Left kidney (tissue), 2 donors: ENCODE results near the gene GAGE12J. TPM values are rescaled to one million over a fixed set of nuclear protein-coding genes. Genes with fewer than 3 reads are reported as not detected.
A peak's percentile ranks its signal among the peaks of the same experiment; 100 is the strongest.
"Not testable (repeated sequence)": the region's sequence is repeated elsewhere in the genome, so short reads cannot be mapped to it uniquely, and the experiment has no call there.

ENCODE experiments used
- DNase-seq: peaks from one replicate; pipeline ENCODE4 v3.0.0-alpha.2; 2013
- polyA plus RNA-seq: library from polyadenylated mRNA; unstranded; fragments of 120-200 nt; gene quantifications from one replicate; pipeline ENCODE4 v1.2.1, GENCODE V29; 2013; ENCODE audit not compliant: insufficient read length

The GAGE12J gene
- polyA plus RNA-seq, 1 donor = not detected

- DNase-seq = peak; percentile 48
These were observed 12.3 kb upstream of the GAGE12J start for GRCh38 chrX:49309401-49309981.

DNA sequence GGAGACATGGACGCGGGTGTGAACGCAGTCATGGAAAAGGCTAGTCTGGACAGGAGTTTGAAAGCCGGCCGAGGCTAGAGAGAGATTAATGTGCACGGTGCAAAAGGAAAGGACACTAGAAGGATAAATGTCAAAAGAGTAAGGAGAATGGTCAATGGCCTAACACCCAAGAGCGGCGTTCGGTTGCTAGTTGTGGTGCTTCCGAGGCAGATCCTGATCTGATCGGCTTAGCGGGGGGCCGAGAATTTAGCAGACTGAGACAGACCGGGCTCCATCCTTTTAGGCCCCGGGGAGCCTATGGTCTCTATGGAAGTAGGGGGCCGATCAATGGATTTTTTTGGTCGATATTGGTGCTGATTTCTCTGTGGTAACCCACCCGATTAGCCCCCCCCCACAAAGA, 11.5 kb upstream of the GAGE12J start:
- no peak for DNase-seq

GRCh38 chrX:49312176-49312575, 9.7 kb upstream of the GAGE12J start:
- no peak for DNase-seq

DNA sequence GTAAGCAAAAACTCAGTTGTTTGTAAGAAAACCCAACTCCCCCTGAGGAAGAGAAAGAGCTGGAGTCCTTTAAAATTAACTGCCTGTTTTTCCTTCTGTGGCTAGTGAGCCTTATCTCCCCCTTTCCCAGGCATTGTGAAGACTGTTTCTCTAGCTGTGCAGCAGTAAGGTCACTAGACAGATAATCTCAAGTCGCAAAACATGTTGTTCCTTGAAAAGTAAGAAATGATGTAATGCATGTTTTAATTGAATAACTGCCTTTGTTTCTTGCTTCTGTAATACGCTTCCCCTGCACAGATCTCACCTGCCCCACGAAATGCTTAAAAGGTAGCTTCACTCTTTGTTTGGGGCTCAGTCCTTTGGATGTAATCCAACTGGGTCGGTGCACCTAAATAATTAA, 5.8 kb upstream of the GAGE12J start:
- DNase-seq = no peak

- DNase-seq = not testable (repeated sequence)
These were observed 429 bp downstream of the GAGE12J start for GRCh38 chrX:49322266-49322665.

- DNase-seq = not testable (repeated sequence)
These were observed 1.9 kb downstream of the GAGE12J start for GRCh38 chrX:49323735-49324134.

- DNase-seq = not testable (repeated sequence)
These were observed 8.6 kb downstream of the GAGE12J start for GRCh38 chrX:49330421-49330820.

DNA sequence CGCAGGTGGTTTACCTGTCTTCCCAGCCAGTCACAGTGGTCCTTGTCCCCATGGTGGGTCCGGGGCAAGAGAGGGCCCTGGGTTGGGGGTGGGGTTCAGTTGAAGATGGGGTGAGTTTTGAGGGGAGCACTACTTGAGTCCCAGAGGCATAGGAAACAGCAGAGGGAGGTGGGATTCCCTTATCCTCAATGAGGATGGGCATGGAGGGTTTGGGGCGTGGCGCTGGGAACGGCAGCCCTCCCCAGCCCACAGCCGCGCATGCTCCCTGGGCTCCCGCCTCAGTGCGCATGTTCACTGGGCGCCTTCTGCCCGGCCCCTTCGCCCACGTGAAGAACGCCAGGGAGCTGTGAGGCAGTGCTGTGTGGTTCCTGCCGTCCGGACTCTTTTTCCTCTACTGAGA, 9.4 kb downstream of the GAGE12J start, which contains the start of gene GAGE13:
TSS of gene GAGE13 (plus strand) at position 301 of the 400 bp plus-strand sequence. CDS start 1,156 bp downstream, outside the sequence.
- DNase-seq = not testable (repeated sequence)

DNA sequence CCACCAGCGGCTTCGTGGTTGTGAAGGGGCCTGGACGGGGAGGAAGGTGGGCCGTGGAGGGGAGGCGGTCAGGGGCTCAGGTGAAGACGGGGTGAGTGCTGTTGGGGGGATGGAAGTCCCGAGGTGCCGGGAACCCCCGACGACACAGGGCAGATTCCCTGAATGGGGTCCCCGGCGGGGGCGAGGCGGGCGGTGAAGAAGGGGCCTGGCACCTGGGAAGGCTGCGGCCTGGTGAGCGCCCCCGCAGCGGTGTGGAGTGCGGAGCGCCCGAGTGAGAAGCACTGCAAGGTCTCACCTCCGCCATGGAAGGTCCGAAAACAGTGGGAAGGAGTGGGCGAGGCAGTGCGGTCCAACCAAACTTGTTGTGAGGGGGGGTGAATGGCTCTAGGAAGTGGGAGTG, 10.0 kb downstream of the GAGE12J start:
- DNase-seq = not testable (repeated sequence)

GRCh38 chrX:49341449-49341848, 19.6 kb downstream of the GAGE12J start:
- not testable (repeated sequence) for DNase-seq

GRCh38 chrX:49344496-49345175, 22.8 kb downstream of the GAGE12J start:
- DNase-seq = not testable (repeated sequence)

DNA sequence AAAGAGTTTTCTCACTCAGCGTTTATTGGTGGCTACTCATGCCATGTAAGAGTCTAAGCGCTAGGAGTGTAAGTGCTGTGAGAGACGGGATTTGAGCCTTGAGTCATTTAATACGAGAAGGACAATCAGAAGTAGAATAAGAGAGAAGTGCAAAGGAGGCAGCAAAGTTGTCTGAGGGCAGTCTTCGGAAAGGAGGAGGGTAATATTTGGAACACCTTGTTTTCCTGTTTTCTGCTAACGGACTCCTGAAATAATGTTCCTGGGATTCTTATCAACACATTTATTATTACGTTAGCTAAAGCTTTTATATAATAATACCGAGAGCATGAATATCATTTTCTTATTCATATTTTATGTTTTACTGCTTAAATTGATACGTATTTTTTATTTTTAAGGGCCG, 23.6 kb downstream of the GAGE12J start:
- not testable (repeated sequence) for DNase-seq

DNA sequence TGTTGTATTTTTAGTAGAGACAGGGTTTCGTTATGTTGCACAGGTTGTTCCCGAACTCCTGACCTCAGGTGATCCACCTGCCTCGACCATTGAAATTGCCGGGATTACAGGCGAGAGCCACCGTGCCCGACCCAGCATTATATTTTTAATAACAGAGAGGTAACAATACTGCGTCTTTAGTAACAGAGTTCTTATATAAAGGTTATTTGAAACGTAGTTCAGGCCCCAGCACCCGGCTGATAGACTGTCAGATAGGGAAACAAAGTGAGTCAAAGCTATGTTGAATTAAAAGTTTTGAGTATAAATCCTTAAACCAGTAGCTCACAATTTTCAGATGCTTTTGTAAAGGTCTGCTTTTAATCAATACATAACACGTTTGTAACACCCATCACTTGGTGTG, 24.3 kb downstream of the GAGE12J start:
- not testable (repeated sequence) for DNase-seq

Other genes with a start within 250 kb of the GAGE12J start
- gene PRAF2, start 248.0 kb upstream of the GAGE12J start, polyA plus RNA-seq = 32.1 TPM
- gene WDR45, start 242.2 kb upstream of the GAGE12J start, polyA plus RNA-seq = 57.9 TPM
- 21.4 TPM for gene GPKOW, start 198.3 kb upstream of the GAGE12J start, polyA plus RNA-seq
- 4.3 TPM for gene MAGIX, start 159.3 kb upstream of the GAGE12J start, polyA plus RNA-seq
- gene PLP2, start 150.1 kb upstream of the GAGE12J start, polyA plus RNA-seq = 37.9 TPM
- gene PRICKLE3, start 135.7 kb upstream of the GAGE12J start, polyA plus RNA-seq = 5.6 TPM
- gene SYP, start 121.8 kb upstream of the GAGE12J start, polyA plus RNA-seq = 2.6 TPM
- 0.47 TPM for gene CACNA1F, start 88.7 kb upstream of the GAGE12J start, polyA plus RNA-seq
- gene CCDC22, start 86.6 kb upstream of the GAGE12J start, polyA plus RNA-seq = 16.3 TPM
- 0.85 TPM for gene FOXP3, start 57.3 kb upstream of the GAGE12J start, polyA plus RNA-seq
- gene PPP1R3F, start 52.2 kb upstream of the GAGE12J start, polyA plus RNA-seq = 8.1 TPM
- 0.27 TPM for gene GAGE10, start 18.4 kb upstream of the GAGE12J start, polyA plus RNA-seq
- gene GAGE13, start 9.5 kb downstream of the GAGE12J start, polyA plus RNA-seq = not detected
- gene GAGE12C, start 210.1 kb downstream of the GAGE12J start, polyA plus RNA-seq = not detected
- not detected for gene GAGE12D, start 219.7 kb downstream of the GAGE12J start, polyA plus RNA-seq
- not detected for gene GAGE12E, start 229.3 kb downstream of the GAGE12J start, polyA plus RNA-seq
- gene GAGE12F, start 238.8 kb downstream of the GAGE12J start, polyA plus RNA-seq = not detected
- not detected for gene GAGE12G, start 248.4 kb downstream of the GAGE12J start, polyA plus RNA-seq